Measurements from ENCODE around the gene CACNA1H.
"Not testable (repeated sequence)": the region's sequence is repeated elsewhere in the genome, so short reads cannot be mapped to it uniquely, and the experiment has no call there.

CACNA1H gene

DNA sequence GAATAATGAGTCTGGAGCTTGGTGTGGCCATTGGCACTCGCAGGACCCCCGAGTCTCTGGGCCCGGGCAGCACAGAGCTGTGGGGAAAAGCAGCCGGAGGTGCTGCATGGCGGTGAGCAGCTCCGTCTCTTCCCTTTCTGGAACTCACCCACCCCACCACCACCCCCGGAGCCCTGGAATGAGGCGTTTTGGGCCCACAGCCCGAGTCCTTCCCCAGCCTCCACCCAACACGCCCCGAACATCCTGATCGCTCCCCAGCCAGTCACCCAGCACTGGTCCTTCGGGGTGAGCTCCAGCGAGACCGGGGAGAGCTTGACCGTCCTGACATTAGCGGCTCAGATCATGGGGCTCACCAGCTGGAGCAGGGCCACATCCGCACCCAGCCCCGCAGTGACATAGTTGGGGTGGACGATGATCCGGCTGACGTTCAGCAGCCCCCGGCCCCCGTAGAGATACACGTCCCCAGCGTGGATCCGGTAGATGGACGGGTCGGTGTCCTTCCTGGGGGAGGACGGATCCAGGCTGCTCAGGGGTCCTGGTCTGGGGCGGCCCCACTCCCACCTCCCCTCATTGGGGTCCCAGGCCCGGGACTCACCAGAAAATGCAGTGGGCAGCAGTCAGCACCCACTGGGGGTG is 109.4 kb downstream of the CACNA1H start:
- no peak for DNase-seq (ENCODE audit: low read depth in 2 of 3, low spot score in 2 of 3)

DNA sequence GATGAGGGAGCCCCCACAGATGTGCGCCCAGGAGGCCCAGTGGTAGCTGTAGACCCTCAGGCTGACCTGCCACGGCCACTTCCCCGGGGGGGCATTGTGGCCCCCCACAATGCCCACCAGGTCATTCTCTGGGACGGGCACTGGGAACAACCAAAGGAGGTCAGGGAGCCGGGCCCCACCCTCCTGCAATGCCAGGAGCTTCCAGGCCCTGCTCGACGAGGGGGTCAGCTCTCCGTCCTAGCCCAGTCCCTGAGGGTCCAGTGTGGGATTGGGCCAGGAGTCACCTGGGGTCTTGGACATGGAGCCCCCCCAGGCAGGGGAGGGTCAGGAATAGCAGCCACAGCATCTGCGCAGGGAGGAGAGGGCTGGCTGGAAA is 109.9 kb downstream of the CACNA1H start:
- no peak for DNase-seq (ENCODE audit: low read depth in 2 of 3, low spot score in 2 of 3)

GRCh38 chr16:1263591-1264344 is 110.9 kb downstream of the CACNA1H start:
- DNase-seq (ENCODE audit: low read depth in 2 of 3, low spot score in 2 of 3) = no peak

GRCh38 chr16:1264345-1265089 is 111.6 kb downstream of the CACNA1H start:
- DNase-seq (ENCODE audit: low read depth in 2 of 3, low spot score in 2 of 3) = no peak

- no peak for DNase-seq (ENCODE audit: low read depth in 2 of 3, low spot score in 2 of 3)
Observed at GRCh38 chr16:1265090-1265630, 112.3 kb downstream of the CACNA1H start.

- no peak for DNase-seq (ENCODE audit: low read depth in 2 of 3, low spot score in 2 of 3)
Observed at GRCh38 chr16:1265826-1266225, 112.9 kb downstream of the CACNA1H start.

GRCh38 chr16:1269418-1269817 is 116.5 kb downstream of the CACNA1H start:
- not testable (repeated sequence) for DNase-seq (ENCODE audit: low read depth in 2 of 3, low spot score in 2 of 3)

- DNase-seq (ENCODE audit: low read depth in 2 of 3, low spot score in 2 of 3) = no peak
Observed at GRCh38 chr16:1271380-1271723, 118.4 kb downstream of the CACNA1H start.
